GM19099 (cell line): ENCODE data around the gene C6orf62.
A peak's percentile ranks its signal among the peaks of the same experiment; 100 is the strongest.

ENCODE experiments used
- POLR2A ChIP-seq: IDR thresholded peaks from 3 replicates; pipeline ENCODE4 v1.6.1; 2011; ENCODE audit warnings: low read depth; ENCODE audit not compliant: insufficient read length; ENCODE audit errors: extremely low read depth

The C6orf62 gene

GRCh38 chr6:24743944-24744335, 25.0 kb upstream of the C6orf62 start:
- TF ChIP-seq POLR2A, result no peak

- TF ChIP-seq POLR2A, result no peak
These were observed 24.4 kb upstream of the C6orf62 start for GRCh38 chr6:24743265-24743943.

- no peak for TF ChIP-seq POLR2A
These were observed 23.3 kb upstream of the C6orf62 start for GRCh38 chr6:24742216-24742738.

GRCh38 chr6:24740861-24741260, 21.9 kb upstream of the C6orf62 start:
- TF ChIP-seq POLR2A, result no peak

- TF ChIP-seq POLR2A, result no peak
These were observed 19.8 kb upstream of the C6orf62 start for GRCh38 chr6:24738741-24739140.

GRCh38 chr6:24734166-24734565, 15.2 kb upstream of the C6orf62 start:
- no peak for TF ChIP-seq POLR2A

- no peak for TF ChIP-seq POLR2A
These were observed 4.3 kb upstream of the C6orf62 start for GRCh38 chr6:24723270-24723669.

- peak; percentile 87 for TF ChIP-seq POLR2A
These were observed 2.7 kb upstream of the C6orf62 start for GRCh38 chr6:24721461-24722215.

GRCh38 chr6:24720604-24721460, 1.9 kb upstream of the C6orf62 start:
- peak; percentile 98 for TF ChIP-seq POLR2A

- no peak for TF ChIP-seq POLR2A
These were observed 1.2 kb upstream of the C6orf62 start for GRCh38 chr6:24720131-24720603.

GRCh38 chr6:24718449-24719124, 367 bp downstream of the C6orf62 start:
- TF ChIP-seq POLR2A, result no peak

GRCh38 chr6:24710519-24711303, 8.2 kb downstream of the C6orf62 start:
- no peak for TF ChIP-seq POLR2A

- TF ChIP-seq POLR2A, result no peak
These were observed 9.8 kb downstream of the C6orf62 start for GRCh38 chr6:24709014-24709711.
